Testis (tissue), 3 donors: ENCODE data around the gene TMEM186. TPM values are rescaled to one million over a fixed set of nuclear protein-coding genes. Genes with fewer than 3 reads are reported as not detected.

Experiments
- DNase-seq: peaks from one replicate; pipeline ENCODE4 v3.0.0-alpha.2; 2019
- H3K27ac ChIP-seq, 2 donors: fragments of 200-600 bp; sonication (generic); one replicate each; pipeline ENCODE4 v1.5.1; 2019
- H3K27me3 ChIP-seq: fragments of 200-600 bp; sonication (generic); one replicate; pipeline ENCODE4 v1.5.1; 2019
- H3K36me3 ChIP-seq: fragments of 200-600 bp; sonication (generic); one replicate; pipeline ENCODE4 v1.5.1; 2017; ENCODE audit warnings: low read depth; ENCODE audit errors: missing control alignments
- H3K4me1 ChIP-seq: fragments of 200-600 bp; sonication (generic); one replicate; pipeline ENCODE4 v1.5.1; 2019
- H3K4me3 ChIP-seq, 2 donors: fragments of 200-600 bp; sonication (generic); one replicate each; pipeline ENCODE4 v1.5.1; 2017 to 2019
- H3K9me3 ChIP-seq: fragments of 200-600 bp; sonication (generic); one replicate; pipeline ENCODE4 v1.5.1; 2017
- POLR2A ChIP-seq: fragments of 450-650 bp; IDR thresholded peaks from one replicate; pipeline ENCODE4 v1.6.1; 2017; ENCODE audit warnings: antibody characterized with exemption, mild to moderate bottlenecking, moderate library complexity
- WGBS, 2 donors: methylation state at CpG; one replicate each; pipeline ENCODE4 v1.1.5; 2018; 5-methylcytosine and 5-hydroxymethylcytosine counted together
- intact Hi-C: fragments of 100-400 bp; cut with DNase I; formaldehyde crosslinking; loops from one replicate; pipeline ENCODE4 v1.15.1; 2023; ENCODE audit warnings: low total_unique reads
- polyA plus RNA-seq: library from polyadenylated mRNA; stranded (reverse); fragments of 350-450 nt; fragmentation: Illumina TruSeq; extraction: RNeasy Lipid Tissue Mini Kit (QIAGEN cat#74804); gene quantifications from one replicate; pipeline ENCODE4 v1.2.3, GENCODE V29; 2014; ENCODE audit warnings: low read depth, low replicate concordance; ENCODE audit not compliant: insufficient read depth
- total RNA-seq, 2 donors: library from RNA; depleted of rRNA; stranded (reverse); fragments of >200 nt; gene quantifications; one replicate each; pipeline ENCODE4 v1.2.3, GENCODE V29; 2016
- TF ChIP-seq, protein P1 (sequence below), 3 experiments: fragments of 450-650 bp in 2 of 3; fragments of 200-600 bp in 1 of 3; sonication (generic) in 1 of 3; IDR thresholded peaks; one replicate each; pipeline ENCODE4 v1.5.1; 2016 to 2019; ENCODE audit warnings: antibody characterized with exemption in 3 of 3, mild to moderate bottlenecking in 2 of 3, moderate library complexity in 1 of 3

Gene TMEM186
- total and polyA plus RNA-seq, 3 donors from 2014 or later: 11.6 to 15.5 (median 14.3) TPM

DNA sequence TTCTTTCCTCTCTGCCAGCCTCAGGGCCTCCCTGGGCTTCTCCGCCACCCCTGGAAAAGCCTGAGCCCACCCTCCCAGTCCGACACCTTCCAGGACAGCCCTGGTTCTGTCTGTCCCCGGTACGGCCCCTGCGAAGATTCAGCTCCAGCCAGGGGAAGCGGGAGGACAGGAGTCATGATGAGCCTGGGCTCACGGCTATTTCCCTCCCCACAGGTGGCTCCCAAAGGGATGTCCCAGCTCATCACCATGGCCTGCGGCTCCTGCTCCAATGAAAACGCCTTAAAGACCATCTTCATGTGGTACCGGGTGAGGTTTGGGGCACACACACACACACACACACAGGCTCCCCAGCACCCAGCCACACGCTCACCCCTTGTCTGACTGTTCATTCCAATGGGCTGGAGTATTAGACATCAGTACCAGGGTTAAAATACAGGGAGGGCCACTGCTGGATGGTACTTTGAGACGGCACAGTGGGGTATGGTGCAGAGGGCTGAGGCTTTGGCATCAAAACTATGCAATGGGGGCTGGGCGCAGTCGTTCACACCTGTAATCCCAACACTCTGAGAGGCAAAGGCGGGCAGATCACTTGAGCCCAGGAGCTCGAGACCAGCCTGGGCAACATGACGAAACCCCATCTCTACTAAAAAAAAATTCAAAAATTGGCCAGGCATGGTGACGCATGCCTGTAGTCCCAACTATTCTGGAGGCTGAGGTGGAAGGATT, 32.8 kb downstream of the TMEM186 start:
- H3K27ac ChIP-seq: no peak overlapping the region
- no peak overlapping the region for H3K4me3 ChIP-seq
- H3K36me3 ChIP-seq: no peaks in the 10 kb centered on the region
- H3K27me3 ChIP-seq: no peaks in the 10 kb centered on the region
- no peaks in the 10 kb centered on the region for H3K4me1 ChIP-seq
- intact Hi-C loops: no loop called here
- H3K9me3 ChIP-seq: no peaks in the 10 kb centered on the region
- WGBS, 2 donors: 90 to 94% methylated on average over 18 of the region's 18 CpGs
- DNase-seq: no peak
- TF ChIP-seq POLR2A: no peak
- TF ChIP-seq, protein P1, sequence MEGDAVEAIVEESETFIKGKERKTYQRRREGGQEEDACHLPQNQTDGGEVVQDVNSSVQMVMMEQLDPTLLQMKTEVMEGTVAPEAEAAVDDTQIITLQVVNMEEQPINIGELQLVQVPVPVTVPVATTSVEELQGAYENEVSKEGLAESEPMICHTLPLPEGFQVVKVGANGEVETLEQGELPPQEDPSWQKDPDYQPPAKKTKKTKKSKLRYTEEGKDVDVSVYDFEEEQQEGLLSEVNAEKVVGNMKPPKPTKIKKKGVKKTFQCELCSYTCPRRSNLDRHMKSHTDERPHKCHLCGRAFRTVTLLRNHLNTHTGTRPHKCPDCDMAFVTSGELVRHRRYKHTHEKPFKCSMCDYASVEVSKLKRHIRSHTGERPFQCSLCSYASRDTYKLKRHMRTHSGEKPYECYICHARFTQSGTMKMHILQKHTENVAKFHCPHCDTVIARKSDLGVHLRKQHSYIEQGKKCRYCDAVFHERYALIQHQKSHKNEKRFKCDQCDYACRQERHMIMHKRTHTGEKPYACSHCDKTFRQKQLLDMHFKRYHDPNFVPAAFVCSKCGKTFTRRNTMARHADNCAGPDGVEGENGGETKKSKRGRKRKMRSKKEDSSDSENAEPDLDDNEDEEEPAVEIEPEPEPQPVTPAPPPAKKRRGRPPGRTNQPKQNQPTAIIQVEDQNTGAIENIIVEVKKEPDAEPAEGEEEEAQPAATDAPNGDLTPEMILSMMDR (IDR thresholded peaks at IDR 0.05): no peak

DNA sequence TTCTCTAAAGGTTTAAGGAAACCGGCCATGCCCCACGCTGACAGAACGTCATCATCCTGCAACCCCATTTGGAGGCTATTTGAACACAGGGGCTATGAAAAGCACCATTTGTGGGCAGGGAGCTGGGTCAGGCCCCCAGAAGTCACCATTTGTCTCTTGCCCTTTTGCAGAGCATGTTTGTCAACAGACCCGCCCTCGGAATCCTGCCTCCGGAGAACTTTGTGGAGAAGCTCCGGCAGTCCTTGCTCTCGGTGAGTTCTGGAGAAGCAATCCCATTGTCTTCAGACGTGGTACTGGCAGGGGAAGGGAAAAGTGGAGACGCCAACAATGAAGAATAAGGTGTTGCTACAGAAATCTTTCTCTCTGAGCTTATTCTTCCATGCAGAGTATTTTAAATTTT, 33.5 kb downstream of the TMEM186 start:
- no peak for DNase-seq
- Histone ChIP-seq H3K4me3 (no peak overlapping the region), H3K27me3 (no peaks in the 10 kb centered on the region), H3K27ac (no peak overlapping the region), H3K9me3 (no peaks in the 10 kb centered on the region), H3K4me1 (no peaks in the 10 kb centered on the region), H3K36me3 (no peaks in the 10 kb centered on the region)
- no peak for TF ChIP-seq POLR2A
- TF ChIP-seq, protein P1 (IDR thresholded peaks at IDR 0.05): no peak
- intact Hi-C loops: no loop called here
- WGBS, 2 donors: 77 to 87% methylated on average over 10 of the region's 10 CpGs

DNA sequence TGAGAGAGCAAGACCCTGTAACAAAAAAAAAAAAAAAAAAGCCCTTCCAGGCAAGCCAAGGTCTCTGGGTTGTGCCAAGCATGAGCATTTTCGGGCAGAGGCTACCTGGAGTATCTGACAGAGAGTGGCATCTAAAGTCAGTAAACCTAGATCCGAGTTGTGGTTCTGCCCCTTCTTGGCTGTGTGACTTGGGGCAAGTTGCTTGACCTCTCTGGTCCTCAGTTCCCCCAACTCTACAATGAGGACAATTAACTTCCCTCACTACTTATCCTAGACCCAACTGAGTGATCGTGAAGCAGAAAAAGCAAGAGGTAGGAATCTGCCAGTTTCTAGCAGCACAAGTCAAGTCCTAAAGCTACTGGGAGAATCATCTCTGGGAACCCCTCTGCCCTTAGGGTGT, 34.4 kb downstream of the TMEM186 start:
- no peak overlapping the region for H3K4me3 ChIP-seq
- TF ChIP-seq, protein P1 (IDR thresholded peaks at IDR 0.05): no peak
- no peak for TF ChIP-seq POLR2A
- H3K27me3 ChIP-seq: no peaks in the 10 kb centered on the region
- no peaks in the 10 kb centered on the region for H3K36me3 ChIP-seq
- no peaks in the 10 kb centered on the region for H3K4me1 ChIP-seq
- no peak overlapping the region for H3K27ac ChIP-seq
- no peaks in the 10 kb centered on the region for H3K9me3 ChIP-seq
- no peak for DNase-seq
- intact Hi-C loops: no loop called here
- 93 to 97% methylated on average over 3 of the region's 3 CpGs for WGBS, 2 donors

DNA sequence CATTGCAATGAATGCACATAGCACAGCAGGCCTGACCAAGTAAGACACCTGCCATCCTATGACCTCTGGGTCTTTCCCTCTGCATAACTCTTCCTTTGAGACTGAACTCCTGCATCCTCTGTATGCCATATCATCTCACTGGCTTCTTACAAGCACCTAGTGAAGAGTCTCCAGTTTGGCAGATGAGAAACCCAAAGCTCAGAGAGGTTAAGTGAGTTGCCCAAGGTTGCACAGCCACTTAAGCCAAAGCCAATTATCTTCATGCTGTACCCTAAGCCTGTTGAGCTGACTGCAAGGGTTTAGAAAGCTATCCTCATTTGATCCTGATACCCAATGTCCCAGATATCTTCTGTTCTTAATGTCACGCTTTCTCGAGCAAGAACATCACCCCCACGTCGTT, 35.2 kb downstream of the TMEM186 start:
- no peak overlapping the region for H3K4me3 ChIP-seq
- intact Hi-C loops: no loop called here
- no peaks in the 10 kb centered on the region for H3K4me1 ChIP-seq
- no peak overlapping the region for H3K27ac ChIP-seq
- no peaks in the 10 kb centered on the region for H3K36me3 ChIP-seq
- 89 to 93% methylated on average over 4 of the region's 4 CpGs for WGBS, 2 donors
- TF ChIP-seq POLR2A: no peak
- TF ChIP-seq, protein P1 (IDR thresholded peaks at IDR 0.05): no peak
- H3K27me3 ChIP-seq: no peaks in the 10 kb centered on the region
- H3K9me3 ChIP-seq: no peaks in the 10 kb centered on the region
- no peak for DNase-seq

DNA sequence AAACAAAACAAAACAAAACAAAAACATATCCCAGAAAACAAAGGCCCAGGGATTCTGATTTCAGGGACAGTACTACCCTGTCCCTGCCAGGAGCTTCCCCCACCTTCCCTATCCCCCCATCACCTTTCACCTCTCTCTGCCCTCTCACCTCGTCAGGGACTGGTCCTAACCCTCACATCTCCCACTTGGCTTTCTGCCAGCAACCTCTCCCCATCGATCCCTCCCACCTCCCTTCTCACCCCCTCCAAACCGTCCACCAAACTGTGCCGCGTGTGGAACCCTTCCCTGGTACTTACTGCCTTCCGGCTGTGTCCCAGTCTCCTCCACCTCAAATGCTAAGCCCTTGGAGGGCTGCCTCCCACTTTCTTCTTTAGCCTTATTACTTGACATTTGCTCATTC, 36.4 kb downstream of the TMEM186 start:
- Histone ChIP-seq H3K27me3 (no peaks in the 10 kb centered on the region), H3K9me3 (no peaks in the 10 kb centered on the region), H3K4me1 (no peaks in the 10 kb centered on the region), H3K27ac (no peak overlapping the region), H3K36me3 (no peaks in the 10 kb centered on the region), H3K4me3 (no peak overlapping the region)
- TF ChIP-seq, protein P1 (IDR thresholded peaks at IDR 0.05): no peak
- no peak for TF ChIP-seq POLR2A
- 72 to 82% methylated on average over 6 of the region's 6 CpGs for WGBS, 2 donors
- intact Hi-C loops: no loop called here
- DNase-seq: no peak
